Measurements from ENCODE around the gene CACNA1C. TPM values are rescaled to one million over a fixed set of nuclear protein-coding genes. Genes with fewer than 3 reads are reported as not detected.

The CACNA1C gene
- total RNA-seq, 1 experiment from 2014 or later: 1.1 TPM

GRCh38 chr12:2108975-2109671 lies 56.3 kb downstream of the CACNA1C start:
- no peak overlapping the region for H2BK20ac ChIP-seq (ENCODE audit: low read depth, low read length, poor library complexity, severe bottlenecking)
- peaks cover 1% of the 10 kb centered on the region; the same call in 1 of the 2 replicates for H3K27me3 Mint-ChIP-seq (ENCODE audit: low read depth)
- no peak overlapping the region for H3K23ac ChIP-seq (ENCODE audit: insufficient read length, low read depth, low read length)
- H2BK12ac ChIP-seq (ENCODE audit: insufficient read length, low read depth, low read length): no peak overlapping the region
- H3K4me1 Mint-ChIP-seq: no peaks in the 10 kb centered on the region; a peak in 1 of 4 replicates
- H4K8ac ChIP-seq (replicated peaks; ENCODE audit: insufficient read length, low read depth, low read length): no peak overlapping the region
- no peaks in the 10 kb centered on the region for H3K4me1 ChIP-seq (ENCODE audit: insufficient read depth, low read length)
- WGBS (ENCODE audit: extremely low coverage, insufficient read length, low lambda C conversion rate): no CpG with 5 or more reads among the region's 10 CpGs
- H3K9me3 ChIP-seq (ENCODE audit: control insufficient read depth, low read depth, low read length): no peaks in the 10 kb centered on the region
- no peak overlapping the region for H3K56ac ChIP-seq (ENCODE audit: insufficient read length, low read depth, low read length)
- H3K4me2 ChIP-seq (ENCODE audit: insufficient read depth, insufficient read length, low read length): no peak overlapping the region
- no peak overlapping the region for H2AK5ac ChIP-seq (ENCODE audit: insufficient read length, low read length)
- no peak overlapping the region for H2AFZ ChIP-seq (ENCODE audit: low read length)
- H3K79me1 ChIP-seq (ENCODE audit: insufficient read depth, low read depth, low read length, poor library complexity, severe bottlenecking): no peaks in the 10 kb centered on the region
- H3K27ac ChIP-seq (ENCODE audit: insufficient read length, low read depth, low read length): no peak overlapping the region
- no peak overlapping the region for H3K4ac ChIP-seq (ENCODE audit: low read depth, low read length)
- H3K23me2 ChIP-seq (ENCODE audit: insufficient read length, low read depth, low read length, poor library complexity, severe bottlenecking): no peaks in the 10 kb centered on the region
- H3K27ac Mint-ChIP-seq: peak overlapping the region in 1 of 3 experiments; percentile 66; a peak in 2 of 7 replicates
- H4K20me1 ChIP-seq (ENCODE audit: control insufficient read depth, insufficient read depth, insufficient read length): no peaks in the 10 kb centered on the region
- H3T11ph ChIP-seq (ENCODE audit: low read length): no peak overlapping the region
- H2BK5ac ChIP-seq (ENCODE audit: insufficient read length, low read length): no peak overlapping the region
- no peak overlapping the region for H3K9ac ChIP-seq (ENCODE audit: extremely low read depth, insufficient read length, low read length)
- H3K36me3 Mint-ChIP-seq (ENCODE audit: insufficient read depth in 1 of 3, low read depth in 3 of 3): peaks cover 0 to 3% (median 0%) of the 10 kb centered on the region in 3 experiments; a peak in 3 of 7 replicates
- no peak overlapping the region for H3K18ac ChIP-seq (ENCODE audit: insufficient read length, low read depth, low read length)
- H4K91ac ChIP-seq (ENCODE audit: insufficient read length, low read depth, low read length): no peak overlapping the region
- DNase-seq: no peak
- no peaks in the 10 kb centered on the region for H3K27me3 ChIP-seq (ENCODE audit: insufficient read depth, low read length)
- H2BK120ac ChIP-seq (ENCODE audit: low read depth, low read length, poor library complexity, severe bottlenecking): no peak overlapping the region
- no peak overlapping the region for H3K14ac ChIP-seq (ENCODE audit: insufficient read depth, low read length)
- peaks cover 0 to 4% of the 10 kb centered on the region in 2 experiments; a peak in 2 of 5 replicates for H3K9me3 Mint-ChIP-seq
- H3K79me2 ChIP-seq (ENCODE audit: insufficient read depth, low read length): no peaks in the 10 kb centered on the region
- H4K5ac ChIP-seq (ENCODE audit: insufficient read length, low read depth, low read length): no peak overlapping the region
- TF ChIP-seq CTCF (conservative IDR thresholded peaks at IDR 0.05): no peak
- no peak overlapping the region for H3K4me3 Mint-ChIP-seq
- no peak overlapping the region for H2BK15ac ChIP-seq (ENCODE audit: low read depth, low read length)

Measured in H9 (cell line).